ENCODE measurements around the gene TMEM213. TPM values are rescaled to one million over a fixed set of nuclear protein-coding genes. Genes with fewer than 3 reads are reported as not detected.

Gene TMEM213
- total RNA-seq, 1 experiment from 2014 or later: not detected

- Histone ChIP-seq H3K9me2 (ENCODE audit: insufficient read depth) (no peaks in the 10 kb centered on the region), H3K27me3 (ENCODE audit: insufficient read depth, low read length) (no peaks in the 10 kb centered on the region), H3K4me2 (ENCODE audit: low read length) (no peak overlapping the region), H4K20me1 (ENCODE audit: insufficient read depth) (no peaks in the 10 kb centered on the region), H2AFZ (ENCODE audit: low read depth, low read length, poor library complexity, severe bottlenecking) (no peak overlapping the region), H3K9ac (ENCODE audit: low read length) (no peak overlapping the region), H3K27ac (ENCODE audit: low read depth, low read length) (no peak overlapping the region), H3K36me3 (ENCODE audit: control insufficient read depth in 1 of 2, insufficient read depth in 2 of 2, low read length in 2 of 2) (no peaks in the 10 kb centered on the region), H3K4me1 (ENCODE audit: control insufficient read depth in 1 of 2, insufficient read depth in 2 of 2, low read length in 2 of 2) (no peaks in the 10 kb centered on the region; a peak in 1 of 4 replicates), H3K79me2 (ENCODE audit: insufficient read depth, low read length) (no peaks in the 10 kb centered on the region), H3K4me3 (replicated peaks in 1 of 2; ENCODE audit: low read depth in 1 of 2, low read length in 2 of 2) (no peak overlapping the region), H3K9me3 (ENCODE audit: control insufficient read depth in 1 of 2, insufficient read depth in 1 of 2, low read depth in 1 of 2, low read length in 2 of 2) (no peaks in the 10 kb centered on the region)
- CTCF ChIA-PET: no interaction called here
- RAD21 ChIA-PET (ENCODE audit: low non-redundant PET in 1 of 2, low total read pairs in 2 of 2, uncharacterized antibody in 2 of 2, unreplicated experiment in 2 of 2): no interaction called here
- intact Hi-C loops (cut with micrococcal nuclease): no loop called here
- TF ChIP-seq SP1 (IDR thresholded peaks at IDR 0.05; ENCODE audit: low read depth) (no peak), EGR1 (IDR thresholded peaks at IDR 0.05; ENCODE audit: low read depth) (no peak), POLR2AphosphoS5 (IDR thresholded peaks at IDR 0.05; ENCODE audit: low read depth, low read length) (no peak), ZFX (IDR thresholded peaks at IDR 0.05) (no peak), ZBTB33 (IDR thresholded peaks at IDR 0.05; ENCODE audit: extremely low read depth, insufficient replicate concordance, low read length) (no peak), SRF (IDR thresholded peaks at IDR 0.05; ENCODE audit: low read depth) (no peak), CEBPB (IDR thresholded peaks at IDR 0.05; ENCODE audit: low read depth) (no peak), YY1 (IDR thresholded peaks at IDR 0.05; ENCODE audit: extremely low read depth, insufficient replicate concordance, low read depth, low read length) (no peak), MAX (IDR thresholded peaks at IDR 0.05) (no peak), RAD21 (IDR thresholded peaks at IDR 0.05; ENCODE audit: low read depth) (no peak), ZNF274 (IDR thresholded peaks at IDR 0.05; ENCODE audit: low read depth, low read length) (no peak), TCF7L2 (IDR thresholded peaks at IDR 0.05; ENCODE audit: borderline replicate concordance, extremely low read depth, insufficient read depth, insufficient read length) (no peak)
- no peak for DNase-seq (ENCODE audit: low read depth, low spot score)
- POLR2A ChIA-PET: no interaction called here
- ATAC-seq: no peak
- TSS peak; percentile 31 for BruUV-seq (replicated peaks)
These were observed 81.1 kb downstream of the TMEM213 start for GRCh38 chr7:138878856-138879255.
